Measurements from ENCODE around the gene FGF4. TPM values are rescaled to one million over a fixed set of nuclear protein-coding genes. Genes with fewer than 3 reads are reported as not detected.
"Not testable (repeated sequence)": the region's sequence is repeated elsewhere in the genome, so short reads cannot be mapped to it uniquely, and the experiment has no call there.

FGF4 gene
- total RNA-seq, 2 experiments from 2014 or later, result not detected

DNA sequence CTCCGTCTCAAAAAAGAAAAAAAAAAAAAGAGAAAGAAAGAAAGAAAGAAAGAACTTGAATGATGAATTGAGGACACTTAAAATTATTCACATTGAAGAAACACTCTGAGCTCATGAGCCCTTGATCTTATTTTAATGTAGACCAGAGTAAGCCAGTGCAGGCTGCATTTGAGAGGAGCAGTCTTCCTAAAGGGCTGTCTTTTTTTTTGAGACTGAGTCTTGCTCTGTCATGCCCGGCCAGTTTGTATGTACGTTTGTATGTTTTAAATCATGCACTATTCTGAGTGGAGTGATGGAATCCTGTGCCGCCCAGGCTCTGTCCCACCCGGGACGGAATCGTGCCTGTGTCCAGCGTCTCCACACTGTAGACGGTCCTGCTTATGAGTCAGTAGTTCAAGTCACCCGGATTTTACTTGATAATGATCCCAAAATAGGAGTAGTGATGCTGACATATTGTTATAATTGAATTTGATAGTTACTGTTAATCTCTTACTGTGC is 9.6 kb downstream of the FGF4 start:
- CTCF ChIA-PET (ENCODE audit: unreplicated experiment), result no interaction called here
- no peaks in the 10 kb centered on the region for H3K9me2 ChIP-seq (ENCODE audit: insufficient read depth, low read length)
- no TSS peak for BruUV-seq (replicated peaks)

DNA sequence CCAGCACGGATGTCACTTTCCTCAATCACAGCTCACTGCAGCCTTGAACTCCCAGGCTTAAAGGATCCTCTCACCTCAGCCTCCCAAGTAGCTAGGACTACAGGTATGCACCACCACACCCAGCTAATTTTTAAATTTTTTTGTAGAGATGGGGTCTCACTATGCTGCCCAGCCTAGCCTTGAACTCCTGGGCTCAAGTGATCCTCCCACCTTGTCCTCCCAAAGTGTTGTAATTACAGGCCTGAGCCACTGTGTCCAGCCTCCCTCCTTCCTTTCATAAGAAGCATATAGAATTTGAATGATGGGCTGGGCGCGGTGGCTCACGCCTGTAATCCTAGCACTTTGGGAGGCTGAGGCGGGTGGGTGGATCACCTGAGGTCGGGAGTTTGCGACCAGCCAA is 10.2 kb downstream of the FGF4 start:
- H3K9me2 ChIP-seq (ENCODE audit: insufficient read depth, low read length); H3K27ac ChIP-seq (ENCODE audit: low read depth, low read length, poor library complexity, severe bottlenecking); DNase-seq (ENCODE audit: low spot score); CTCF ChIA-PET (ENCODE audit: unreplicated experiment); H3K36me3 ChIP-seq (ENCODE audit: insufficient read depth, low read length); H3K79me2 ChIP-seq (ENCODE audit: insufficient read depth, low read depth, low read length); BruUV-seq (replicated peaks); POLR2A ChIA-PET; H3K4me2 ChIP-seq (ENCODE audit: low read length); H4K20me1 ChIP-seq (ENCODE audit: insufficient read depth, low read length); H3K4me3 ChIP-seq (ENCODE audit: low read depth, low read length, poor library complexity, severe bottlenecking); H3K9me3 ChIP-seq (ENCODE audit: low read length); H2AFZ ChIP-seq (ENCODE audit: low read length); intact Hi-C loops (cut with micrococcal nuclease; ENCODE audit: unreplicated experiment); H3K4me1 ChIP-seq (ENCODE audit: insufficient read depth, low read length, poor library complexity, severe bottlenecking): not testable (repeated sequence)

More for the DNA sequence above, 9.6 kb downstream of the FGF4 start:
- intact Hi-C loops (cut with micrococcal nuclease; ENCODE audit: unreplicated experiment), result no loop called here
- Histone ChIP-seq H3K9me3 (ENCODE audit: low read length) (no peaks in the 10 kb centered on the region), H3K36me3 (ENCODE audit: insufficient read depth, low read length) (no peaks in the 10 kb centered on the region), H3K27ac (ENCODE audit: low read depth, low read length, poor library complexity, severe bottlenecking) (no peak overlapping the region), H3K4me3 (ENCODE audit: low read depth, low read length, poor library complexity, severe bottlenecking) (no peak overlapping the region), H3K4me2 (ENCODE audit: low read length) (no peak overlapping the region), H3K4me1 (ENCODE audit: insufficient read depth, low read length, poor library complexity, severe bottlenecking) (no peaks in the 10 kb centered on the region), H4K20me1 (ENCODE audit: insufficient read depth, low read length) (no peaks in the 10 kb centered on the region), H3K79me2 (ENCODE audit: insufficient read depth, low read depth, low read length) (no peaks in the 10 kb centered on the region), H2AFZ (ENCODE audit: low read length) (no peak overlapping the region)
- TF ChIP-seq, protein P1, sequence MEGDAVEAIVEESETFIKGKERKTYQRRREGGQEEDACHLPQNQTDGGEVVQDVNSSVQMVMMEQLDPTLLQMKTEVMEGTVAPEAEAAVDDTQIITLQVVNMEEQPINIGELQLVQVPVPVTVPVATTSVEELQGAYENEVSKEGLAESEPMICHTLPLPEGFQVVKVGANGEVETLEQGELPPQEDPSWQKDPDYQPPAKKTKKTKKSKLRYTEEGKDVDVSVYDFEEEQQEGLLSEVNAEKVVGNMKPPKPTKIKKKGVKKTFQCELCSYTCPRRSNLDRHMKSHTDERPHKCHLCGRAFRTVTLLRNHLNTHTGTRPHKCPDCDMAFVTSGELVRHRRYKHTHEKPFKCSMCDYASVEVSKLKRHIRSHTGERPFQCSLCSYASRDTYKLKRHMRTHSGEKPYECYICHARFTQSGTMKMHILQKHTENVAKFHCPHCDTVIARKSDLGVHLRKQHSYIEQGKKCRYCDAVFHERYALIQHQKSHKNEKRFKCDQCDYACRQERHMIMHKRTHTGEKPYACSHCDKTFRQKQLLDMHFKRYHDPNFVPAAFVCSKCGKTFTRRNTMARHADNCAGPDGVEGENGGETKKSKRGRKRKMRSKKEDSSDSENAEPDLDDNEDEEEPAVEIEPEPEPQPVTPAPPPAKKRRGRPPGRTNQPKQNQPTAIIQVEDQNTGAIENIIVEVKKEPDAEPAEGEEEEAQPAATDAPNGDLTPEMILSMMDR (conservative IDR thresholded peaks at IDR 0.05; ENCODE audit: low read length), result no peak
- no peak for TF ChIP-seq EZH2phosphoT487 (IDR thresholded peaks at IDR 0.05; ENCODE audit: borderline replicate concordance, low read depth, low read length)
- DNase-seq (ENCODE audit: low spot score), result no peak
- POLR2A ChIA-PET, result no interaction called here

GRCh38 chr11:69760319-69760718 is 14.8 kb downstream of the FGF4 start:
- DNase-seq (ENCODE audit: low spot score), result no peak
- H3K36me3 ChIP-seq (ENCODE audit: insufficient read depth, low read length), result no peaks in the 10 kb centered on the region
- no peak overlapping the region for H3K4me3 ChIP-seq (ENCODE audit: low read depth, low read length, poor library complexity, severe bottlenecking)
- H4K20me1 ChIP-seq (ENCODE audit: insufficient read depth, low read length), result no peaks in the 10 kb centered on the region
- intact Hi-C loops (cut with micrococcal nuclease; ENCODE audit: unreplicated experiment), result no loop called here
- no peaks in the 10 kb centered on the region for H3K9me2 ChIP-seq (ENCODE audit: insufficient read depth, low read length)
- no peak overlapping the region for H3K27ac ChIP-seq (ENCODE audit: low read depth, low read length, poor library complexity, severe bottlenecking)
- ChIA-PET CTCF (ENCODE audit: unreplicated experiment) (no interaction called here), POLR2A (no interaction called here)
- no peaks in the 10 kb centered on the region for H3K4me1 ChIP-seq (ENCODE audit: insufficient read depth, low read length, poor library complexity, severe bottlenecking)
- H3K4me2 ChIP-seq (ENCODE audit: low read length), result no peak overlapping the region
- no peaks in the 10 kb centered on the region for H3K9me3 ChIP-seq (ENCODE audit: low read length)
- H3K79me2 ChIP-seq (ENCODE audit: insufficient read depth, low read depth, low read length), result no peaks in the 10 kb centered on the region
- no peak overlapping the region for H2AFZ ChIP-seq (ENCODE audit: low read length)
- TF ChIP-seq, protein P1 (conservative IDR thresholded peaks at IDR 0.05; ENCODE audit: low read length), result no peak
- no peak for TF ChIP-seq EZH2phosphoT487 (IDR thresholded peaks at IDR 0.05; ENCODE audit: borderline replicate concordance, low read depth, low read length)
- no TSS peak for BruUV-seq (replicated peaks)
